Neural progenitor cell (in vitro differentiated cells): ENCODE results near the gene TNFAIP1. TPM values are rescaled to one million over a fixed set of nuclear protein-coding genes. Genes with fewer than 3 reads are reported as not detected.

Experiments
- DNase-seq: peaks from one replicate; pipeline ENCODE4 v3.0.0-alpha.2; 2016; ENCODE audit warnings: low spot score
- H2AFZ ChIP-seq: fragments of 200-600 bp; sonication (generic); replicated peaks from 2 replicates; pipeline ENCODE4 v1.6.1; 2016; ENCODE audit warnings: antibody characterized with exemption
- H3F3A ChIP-seq: fragments of 200-600 bp; sonication (generic); 2 replicates; pipeline ENCODE4 v1.6.1; 2016; ENCODE audit warnings: antibody characterized with exemption, low read depth
- H3K27ac ChIP-seq: fragments of 200-600 bp; sonication (generic); 2 replicates; pipeline ENCODE4 v1.5.1; 2016; ENCODE audit warnings: mild to moderate bottlenecking
- H3K27me3 ChIP-seq: fragments of 200-600 bp; sonication (generic); 2 replicates; pipeline ENCODE4 v1.6.1; 2016; ENCODE audit warnings: mild to moderate bottlenecking, moderate library complexity
- H3K36me3 ChIP-seq: fragments of 200-600 bp; sonication (generic); 2 replicates; pipeline ENCODE4 v1.5.1; 2016
- H3K4me1 ChIP-seq: fragments of 200-600 bp; sonication (generic); 2 replicates; pipeline ENCODE4 v1.6.1; 2016; ENCODE audit warnings: mixed run types
- H3K4me2 ChIP-seq: fragments of 200-600 bp; sonication (generic); 2 replicates; pipeline ENCODE4 v1.6.1; 2016
- H3K4me3 ChIP-seq: fragments of 200-600 bp; sonication (generic); 2 replicates; pipeline ENCODE4 v1.5.1; 2016
- H3K79me2 ChIP-seq: fragments of 200-600 bp; sonication (generic); 2 replicates; pipeline ENCODE4 v1.6.1; 2016; ENCODE audit warnings: low read depth
- H3K9ac ChIP-seq: fragments of 200-600 bp; sonication (generic); 2 replicates; pipeline ENCODE4 v1.6.1; 2016
- H3K9me3 ChIP-seq: fragments of 200-600 bp; sonication (generic); 2 replicates; pipeline ENCODE4 v1.5.1; 2016; ENCODE audit warnings: low read depth
- H4K20me1 ChIP-seq: fragments of 200-600 bp; sonication (generic); 2 replicates; pipeline ENCODE4 v1.6.1; 2016; ENCODE audit warnings: low read depth
- H3K27ac Mint-ChIP-seq: 3 replicates; pipeline ENCODE4 v1.8.0; 2021; ENCODE audit warnings: mixed read lengths
- H3K27me3 Mint-ChIP-seq: 2 replicates; pipeline ENCODE4 v1.8.0; 2022; ENCODE audit warnings: low read depth, mild to moderate bottlenecking, inconsistent platforms, moderate library complexity, mixed read lengths; ENCODE audit not compliant: insufficient read depth
- H3K36me3 Mint-ChIP-seq: 3 replicates; pipeline ENCODE4 v1.8.0; 2021; ENCODE audit warnings: mixed read lengths
- H3K4me1 Mint-ChIP-seq: 3 replicates; pipeline ENCODE4 v1.8.0; 2021; ENCODE audit warnings: mixed read lengths
- H3K4me3 Mint-ChIP-seq: 3 replicates; pipeline ENCODE4 v1.8.0; 2021; ENCODE audit warnings: mild to moderate bottlenecking, moderate library complexity, mixed read lengths
- H3K9me3 Mint-ChIP-seq: 3 replicates; pipeline ENCODE4 v1.8.0; 2020; ENCODE audit warnings: mixed read lengths
- CTCF ChIP-seq: fragments of 200-600 bp; sonication (generic); IDR thresholded peaks from 2 replicates; pipeline ENCODE4 v1.5.1; 2017; ENCODE audit warnings: antibody characterized with exemption, mild to moderate bottlenecking
- EZH2 ChIP-seq: fragments of 200-600 bp; sonication (generic); IDR thresholded peaks from 2 replicates; pipeline ENCODE4 v1.6.1; 2017; ENCODE audit warnings: antibody characterized with exemption, mild to moderate bottlenecking, moderate library complexity
- EZH2phosphoT487 ChIP-seq: fragments of 200-600 bp; sonication (generic); IDR thresholded peaks from 2 replicates; pipeline ENCODE4 v1.6.1; 2017; ENCODE audit warnings: antibody characterized with exemption
- total RNA-seq: library from RNA; depleted of rRNA; stranded (reverse); fragments of >200 nt; gene quantifications from 2 replicates; pipeline ENCODE4 v1.2.3, GENCODE V29; 2015; ENCODE audit warnings: low replicate concordance

TNFAIP1 gene
- total RNA-seq, 1 donor from 2014 or later: 13.7 TPM

- no peaks in the 10 kb centered on the region for H3K4me1 Mint-ChIP-seq
- H3K27ac Mint-ChIP-seq: no peak overlapping the region
- H3K4me3 Mint-ChIP-seq: no peak overlapping the region
- no peaks in the 10 kb centered on the region for H4K20me1 ChIP-seq
- H3F3A ChIP-seq: no peaks in the 10 kb centered on the region
- no peak overlapping the region for H3K9ac ChIP-seq
- no peak overlapping the region for H3K27ac ChIP-seq
- no peaks in the 10 kb centered on the region for H3K9me3 ChIP-seq
- H2AFZ ChIP-seq: no peak overlapping the region
- H3K4me2 ChIP-seq: no peak overlapping the region
- peaks cover 23% of the 10 kb centered on the region for H3K36me3 Mint-ChIP-seq
- no peaks in the 10 kb centered on the region for H3K9me3 Mint-ChIP-seq
- H3K27me3 Mint-ChIP-seq: peaks cover 2% of the 10 kb centered on the region
- H3K4me1 ChIP-seq: no peaks in the 10 kb centered on the region
- H3K36me3 ChIP-seq: no peaks in the 10 kb centered on the region
- H3K79me2 ChIP-seq: no peaks in the 10 kb centered on the region
- DNase-seq: no peak
- TF ChIP-seq EZH2phosphoT487 (no peak), CTCF (no peak), EZH2 (no peak)
- no peak overlapping the region for H3K4me3 ChIP-seq
- peaks cover 10% of the 10 kb centered on the region for H3K27me3 ChIP-seq
Measured at GRCh38 chr17:28391401-28391800, 55.8 kb downstream of the TNFAIP1 start.

- no peak overlapping the region for H3K4me2 ChIP-seq
- no peaks in the 10 kb centered on the region for H3K27me3 ChIP-seq
- peaks cover 2% of the 10 kb centered on the region for H3K4me1 Mint-ChIP-seq
- TF ChIP-seq CTCF (no peak), EZH2 (no peak), EZH2phosphoT487 (no peak)
- DNase-seq: no peak
- H3K27ac ChIP-seq: no peak overlapping the region
- H3K4me1 ChIP-seq: no peaks in the 10 kb centered on the region
- H3K36me3 ChIP-seq: no peaks in the 10 kb centered on the region
- H3F3A ChIP-seq: no peaks in the 10 kb centered on the region
- no peaks in the 10 kb centered on the region for H3K9me3 ChIP-seq
- peaks cover 2% of the 10 kb centered on the region for H3K27me3 Mint-ChIP-seq
- no peak overlapping the region for H2AFZ ChIP-seq
- no peaks in the 10 kb centered on the region for H4K20me1 ChIP-seq
- H3K27ac Mint-ChIP-seq: no peak overlapping the region
- H3K9ac ChIP-seq: no peak overlapping the region
- no peaks in the 10 kb centered on the region for H3K79me2 ChIP-seq
- peaks cover 23% of the 10 kb centered on the region for H3K36me3 Mint-ChIP-seq
- no peak overlapping the region for H3K4me3 ChIP-seq
- no peak overlapping the region for H3K4me3 Mint-ChIP-seq
- no peaks in the 10 kb centered on the region for H3K9me3 Mint-ChIP-seq
Measured at GRCh38 chr17:28392491-28392890, 56.9 kb downstream of the TNFAIP1 start.

GRCh38 chr17:28394337-28395116 is 59.0 kb downstream of the TNFAIP1 start:
- no peak overlapping the region for H3K4me3 ChIP-seq
- H3K36me3 ChIP-seq: no peaks in the 10 kb centered on the region
- H3K27me3 ChIP-seq: no peaks in the 10 kb centered on the region
- H3K79me2 ChIP-seq: no peaks in the 10 kb centered on the region
- H3K4me1 Mint-ChIP-seq: peaks cover 13% of the 10 kb centered on the region
- no peaks in the 10 kb centered on the region for H3F3A ChIP-seq
- no peak overlapping the region for H3K4me3 Mint-ChIP-seq
- no peak for DNase-seq
- H3K4me2 ChIP-seq: no peak overlapping the region
- H2AFZ ChIP-seq: no peak overlapping the region
- no peak overlapping the region for H3K9ac ChIP-seq
- H3K27me3 Mint-ChIP-seq: peaks cover 13% of the 10 kb centered on the region
- no peak for TF ChIP-seq CTCF
- TF ChIP-seq EZH2: no peak
- TF ChIP-seq EZH2phosphoT487: no peak
- no peak overlapping the region for H3K27ac ChIP-seq
- peaks cover 25% of the 10 kb centered on the region for H3K36me3 Mint-ChIP-seq
- H4K20me1 ChIP-seq: no peaks in the 10 kb centered on the region
- H3K9me3 ChIP-seq: no peaks in the 10 kb centered on the region
- H3K4me1 ChIP-seq: no peaks in the 10 kb centered on the region
- H3K27ac Mint-ChIP-seq: no peak overlapping the region
- H3K9me3 Mint-ChIP-seq: no peaks in the 10 kb centered on the region
